Measurements from ENCODE around the gene PPP1R27. TPM values are rescaled to one million over a fixed set of nuclear protein-coding genes. Genes with fewer than 3 reads are reported as not detected.

Gene PPP1R27
- total and polyA plus RNA-seq, 9 donors: 0.22 TPM; not detected in 8

DNA sequence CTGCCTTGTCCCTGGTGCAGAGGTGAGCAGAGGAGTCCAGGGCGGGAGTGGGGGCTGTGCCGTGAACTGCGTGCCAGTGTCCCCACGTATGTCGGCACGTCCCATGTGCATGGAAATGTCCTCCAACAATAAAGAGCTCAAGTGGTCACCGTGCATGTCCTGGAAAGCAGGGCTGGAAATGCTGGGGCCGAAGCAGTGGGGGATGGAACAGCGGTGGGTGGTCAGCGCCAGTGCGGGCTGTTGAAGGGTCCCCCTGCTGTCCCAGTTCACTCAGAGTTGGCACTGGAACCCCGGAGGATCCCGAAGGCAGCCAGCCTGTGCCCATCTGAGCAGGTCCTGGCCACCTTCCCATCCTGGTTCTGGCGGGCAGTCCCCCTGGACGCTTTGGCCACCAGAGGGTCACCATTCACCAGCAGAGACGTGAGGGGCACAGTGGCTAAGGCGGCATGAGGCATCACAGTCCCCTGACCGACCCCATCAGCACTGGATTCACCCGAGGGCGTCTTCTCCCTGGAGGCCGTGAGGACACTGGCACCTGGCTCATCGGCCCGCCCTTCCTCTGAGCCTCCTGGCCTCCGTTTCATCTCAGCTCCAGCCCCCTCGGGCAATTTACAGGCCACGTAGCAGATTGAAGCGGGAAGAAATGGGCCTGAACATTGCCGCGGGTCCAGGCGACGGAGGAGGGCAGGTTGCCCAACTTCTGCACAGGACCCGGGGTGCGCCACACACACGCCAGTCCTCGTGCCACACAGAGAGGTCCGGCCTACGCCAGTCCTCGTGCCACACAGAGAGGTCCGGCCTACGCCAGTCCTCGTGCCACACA lies 20.8 kb downstream of the PPP1R27 start:
- intact Hi-C loops (cut with DNase I): no loop called here
- 84 to 89% (median 85%) methylated on average over 39 to 41 of the region's 41 CpGs for WGBS, 3 donors
- H3K27ac ChIP-seq: no peak overlapping the region
- no peak for DNase-seq
- no peak overlapping the region for H3K4me3 ChIP-seq
- TF ChIP-seq EP300 (IDR thresholded peaks at IDR 0.05): no peak
- no peak for TF ChIP-seq POLR2A (IDR thresholded peaks at IDR 0.05)
- TF ChIP-seq, protein P1, sequence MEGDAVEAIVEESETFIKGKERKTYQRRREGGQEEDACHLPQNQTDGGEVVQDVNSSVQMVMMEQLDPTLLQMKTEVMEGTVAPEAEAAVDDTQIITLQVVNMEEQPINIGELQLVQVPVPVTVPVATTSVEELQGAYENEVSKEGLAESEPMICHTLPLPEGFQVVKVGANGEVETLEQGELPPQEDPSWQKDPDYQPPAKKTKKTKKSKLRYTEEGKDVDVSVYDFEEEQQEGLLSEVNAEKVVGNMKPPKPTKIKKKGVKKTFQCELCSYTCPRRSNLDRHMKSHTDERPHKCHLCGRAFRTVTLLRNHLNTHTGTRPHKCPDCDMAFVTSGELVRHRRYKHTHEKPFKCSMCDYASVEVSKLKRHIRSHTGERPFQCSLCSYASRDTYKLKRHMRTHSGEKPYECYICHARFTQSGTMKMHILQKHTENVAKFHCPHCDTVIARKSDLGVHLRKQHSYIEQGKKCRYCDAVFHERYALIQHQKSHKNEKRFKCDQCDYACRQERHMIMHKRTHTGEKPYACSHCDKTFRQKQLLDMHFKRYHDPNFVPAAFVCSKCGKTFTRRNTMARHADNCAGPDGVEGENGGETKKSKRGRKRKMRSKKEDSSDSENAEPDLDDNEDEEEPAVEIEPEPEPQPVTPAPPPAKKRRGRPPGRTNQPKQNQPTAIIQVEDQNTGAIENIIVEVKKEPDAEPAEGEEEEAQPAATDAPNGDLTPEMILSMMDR (IDR thresholded peaks at IDR 0.05): no peak
- H3K36me3 ChIP-seq: no peaks in the 10 kb centered on the region
- no peaks in the 10 kb centered on the region for H3K4me1 ChIP-seq (ENCODE audit: insufficient read depth)
- H3K9me3 ChIP-seq: no peaks in the 10 kb centered on the region
- no peaks in the 10 kb centered on the region for H3K27me3 ChIP-seq

DNA sequence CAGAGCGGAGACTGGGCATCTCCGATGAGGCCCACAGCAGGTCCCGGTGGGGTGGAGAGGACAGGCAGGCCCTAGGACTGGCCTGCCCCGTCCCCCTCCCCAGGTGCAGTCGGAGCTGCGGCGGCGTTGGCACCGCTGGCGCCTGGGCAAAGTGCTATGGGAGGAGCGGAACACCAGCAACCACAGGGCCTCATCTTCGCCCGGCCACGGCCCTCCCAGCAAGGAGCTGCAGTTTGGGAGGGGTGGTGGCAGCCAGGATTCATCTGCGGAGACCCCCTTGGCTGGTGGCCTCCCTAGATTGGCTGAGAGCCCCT lies 21.5 kb downstream of the PPP1R27 start:
- Histone ChIP-seq H3K27ac (no peak overlapping the region), H3K27me3 (no peaks in the 10 kb centered on the region), H3K9me3 (no peaks in the 10 kb centered on the region), H3K4me3 (no peak overlapping the region), H3K4me1 (ENCODE audit: insufficient read depth) (no peaks in the 10 kb centered on the region), H3K36me3 (no peaks in the 10 kb centered on the region)
- intact Hi-C loops (cut with DNase I): no loop called here
- no peak for DNase-seq
- TF ChIP-seq EP300 (IDR thresholded peaks at IDR 0.05) (no peak), POLR2A (IDR thresholded peaks at IDR 0.05) (no peak)
- TF ChIP-seq, protein P1 (IDR thresholded peaks at IDR 0.05): no peak
- WGBS, 3 donors: 85 to 89% (median 88%) methylated on average over 14 to 15 of the region's 15 CpGs

DNA sequence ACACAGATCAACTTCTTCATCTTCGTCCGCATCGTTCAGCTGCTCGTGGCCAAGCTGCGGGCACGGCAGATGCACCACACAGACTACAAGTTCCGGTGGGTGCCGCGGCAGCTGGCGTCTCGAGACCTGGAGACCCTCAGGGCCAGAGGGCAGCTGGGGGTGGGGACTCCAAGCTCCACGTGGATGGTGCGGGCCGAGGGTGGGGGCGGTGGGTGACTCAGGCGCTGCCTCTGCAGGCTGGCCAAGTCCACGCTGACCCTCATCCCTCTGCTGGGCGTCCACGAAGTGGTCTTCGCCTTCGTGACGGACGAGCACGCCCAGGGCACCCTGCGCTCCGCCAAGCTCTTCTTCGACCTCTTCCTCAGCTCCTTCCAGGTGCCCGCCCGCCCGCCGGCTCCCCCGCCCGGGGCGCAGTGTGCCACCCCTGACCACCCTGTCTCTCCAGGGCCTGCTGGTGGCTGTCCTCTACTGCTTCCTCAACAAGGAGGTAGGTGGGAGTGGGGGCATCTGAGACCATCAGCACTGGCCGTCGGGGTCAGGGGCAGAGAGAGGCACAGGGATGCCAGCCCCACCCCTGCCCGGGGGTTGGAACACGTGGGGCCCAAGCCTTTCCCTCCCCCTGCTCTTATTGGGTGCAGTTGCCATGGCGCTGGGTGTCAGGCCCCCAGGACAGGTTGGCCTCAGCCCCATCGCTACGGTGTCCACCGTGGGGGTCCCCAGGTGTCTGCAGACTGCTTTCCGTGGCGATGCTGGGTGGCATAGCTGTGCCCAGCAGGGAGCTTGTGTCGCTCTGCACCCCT lies 22.1 kb downstream of the PPP1R27 start:
- Histone ChIP-seq H3K4me3 (no peak overlapping the region), H3K27ac (no peak overlapping the region), H3K4me1 (ENCODE audit: insufficient read depth) (no peaks in the 10 kb centered on the region), H3K27me3 (no peaks in the 10 kb centered on the region), H3K36me3 (no peaks in the 10 kb centered on the region), H3K9me3 (no peaks in the 10 kb centered on the region)
- WGBS, 3 donors: 72 to 81% (median 74%) methylated on average over 36 to 45 of the region's 45 CpGs
- intact Hi-C loops (cut with DNase I): no loop called here
- DNase-seq: no peak
- TF ChIP-seq, protein P1 (IDR thresholded peaks at IDR 0.05): no peak
- TF ChIP-seq POLR2A (IDR thresholded peaks at IDR 0.05) (no peak), EP300 (IDR thresholded peaks at IDR 0.05) (no peak)

DNA sequence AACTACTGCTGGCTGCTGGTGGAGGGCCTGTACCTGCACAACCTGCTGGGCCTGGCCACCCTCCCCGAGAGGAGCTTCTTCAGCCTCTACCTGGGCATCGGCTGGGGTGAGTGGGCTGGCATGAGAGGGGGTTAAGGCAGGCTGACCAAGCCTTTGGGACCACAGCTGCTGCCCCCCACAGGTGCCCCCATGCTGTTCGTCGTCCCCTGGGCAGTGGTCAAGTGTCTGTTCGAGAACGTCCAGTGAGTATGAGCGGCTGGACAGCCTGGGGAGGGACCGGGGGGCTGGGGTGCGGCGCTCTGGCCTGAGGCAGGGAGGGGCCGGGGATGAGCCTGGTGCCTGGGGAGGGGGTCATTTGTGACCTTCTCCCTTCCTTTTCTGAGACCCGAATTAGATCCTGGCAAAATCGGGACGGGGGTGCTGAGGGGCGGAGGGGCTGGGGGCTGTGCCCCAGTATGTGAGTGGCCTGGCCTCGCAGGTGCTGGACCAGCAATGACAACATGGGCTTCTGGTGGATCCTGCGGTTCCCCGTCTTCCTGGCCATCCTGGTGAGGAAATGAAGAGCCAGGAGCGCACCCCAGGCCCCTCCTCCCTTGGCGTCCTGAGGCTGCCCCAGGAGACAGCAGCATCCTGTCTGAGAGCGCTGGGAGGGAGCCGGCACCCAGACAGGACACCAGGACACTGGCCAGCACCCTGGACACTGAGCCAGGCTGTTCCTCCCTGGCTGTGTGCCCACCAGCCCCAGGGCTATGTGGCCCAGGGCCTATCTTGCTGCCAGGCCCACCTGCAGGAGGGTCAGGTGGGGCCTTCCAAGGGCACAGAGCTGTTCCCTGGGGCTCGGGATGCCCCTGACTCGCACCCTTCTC lies 22.9 kb downstream of the PPP1R27 start:
- Histone ChIP-seq H3K4me1 (ENCODE audit: insufficient read depth) (no peaks in the 10 kb centered on the region), H3K27ac (no peak overlapping the region), H3K4me3 (no peak overlapping the region), H3K9me3 (no peaks in the 10 kb centered on the region), H3K36me3 (no peaks in the 10 kb centered on the region), H3K27me3 (no peaks in the 10 kb centered on the region)
- 66 to 72% (median 68%) methylated on average over 13 to 24 of the region's 24 CpGs for WGBS, 3 donors
- TF ChIP-seq POLR2A (IDR thresholded peaks at IDR 0.05) (no peak), EP300 (IDR thresholded peaks at IDR 0.05) (no peak)
- TF ChIP-seq, protein P1 (IDR thresholded peaks at IDR 0.05): no peak
- DNase-seq: no peak
- intact Hi-C loops (cut with DNase I): no loop called here

All from ovary (tissue), 9 donors.